Measurements from ENCODE around the gene ARHGAP22.

Gene ARHGAP22

GRCh38 chr10:48633381-48634197 lies 28.7 kb upstream of the ARHGAP22 start:
- no peak for DNase-seq (ENCODE audit: low read depth)

GRCh38 chr10:48632166-48632565 lies 27.3 kb upstream of the ARHGAP22 start:
- DNase-seq (ENCODE audit: low read depth) = no peak

- DNase-seq (ENCODE audit: low read depth) = no peak
Observed at GRCh38 chr10:48627984-48628609, 23.2 kb upstream of the ARHGAP22 start.

GRCh38 chr10:48626986-48627731 lies 22.3 kb upstream of the ARHGAP22 start:
- no peak for DNase-seq (ENCODE audit: low read depth)

- DNase-seq (ENCODE audit: low read depth) = no peak
Observed at GRCh38 chr10:48626447-48626846, 21.6 kb upstream of the ARHGAP22 start.

GRCh38 chr10:48625826-48626134 lies 20.9 kb upstream of the ARHGAP22 start:
- DNase-seq (ENCODE audit: low read depth) = no peak

- no peak for DNase-seq (ENCODE audit: low read depth)
Observed at GRCh38 chr10:48623607-48624132, 18.8 kb upstream of the ARHGAP22 start.

GRCh38 chr10:48623009-48623408 lies 18.1 kb upstream of the ARHGAP22 start:
- DNase-seq (ENCODE audit: low read depth) = no peak

GRCh38 chr10:48620719-48621118 lies 15.8 kb upstream of the ARHGAP22 start:
- no peak for DNase-seq (ENCODE audit: low read depth)

GRCh38 chr10:48616436-48616835 lies 11.6 kb upstream of the ARHGAP22 start:
- no peak for DNase-seq (ENCODE audit: low read depth)

GRCh38 chr10:48614481-48615390 lies 9.9 kb upstream of the ARHGAP22 start:
- DNase-seq (ENCODE audit: low read depth) = no peak

GRCh38 chr10:48613016-48613415 lies 8.1 kb upstream of the ARHGAP22 start:
- DNase-seq (ENCODE audit: low read depth) = no peak

- no peak for DNase-seq (ENCODE audit: low read depth)
Observed at GRCh38 chr10:48612236-48612943, 7.5 kb upstream of the ARHGAP22 start.

- no peak for DNase-seq (ENCODE audit: low read depth)
Observed at GRCh38 chr10:48611133-48611532, 6.3 kb upstream of the ARHGAP22 start.

GRCh38 chr10:48610585-48611093 lies 5.8 kb upstream of the ARHGAP22 start:
- no peak for DNase-seq (ENCODE audit: low read depth)

- no peak for DNase-seq (ENCODE audit: low read depth)
Observed at GRCh38 chr10:48609899-48610584, 5.2 kb upstream of the ARHGAP22 start.

GRCh38 chr10:48609441-48609840 lies 4.6 kb upstream of the ARHGAP22 start:
- DNase-seq (ENCODE audit: low read depth) = no peak

- no peak for DNase-seq (ENCODE audit: low read depth)
Observed at GRCh38 chr10:48608976-48609375, 4.1 kb upstream of the ARHGAP22 start.

- no peak for DNase-seq (ENCODE audit: low read depth)
Observed at GRCh38 chr10:48608279-48608681, 3.4 kb upstream of the ARHGAP22 start.
